ENCODE measurements around the gene AOC3.

GRCh38 chr17:42817866-42818265 is 33.1 kb upstream of the AOC3 start:
- TF ChIP-seq HNF4G (IDR thresholded peaks at IDR 0.05) (no peak), CTCF (IDR thresholded peaks at IDR 0.05; ENCODE audit: low read depth, low read length, missing input control) (no peak), JUND (IDR thresholded peaks at IDR 0.05) (no peak)

Measured in liver (tissue), 3 donors.